HG03175 (cell line): ENCODE measurements around the gene MEIOB.
"Not testable (repeated sequence)": the region's sequence is repeated elsewhere in the genome, so short reads cannot be mapped to it uniquely, and the experiment has no call there.

Experiments
- ATAC-seq: cut with Tn5 transposase; IDR thresholded peaks from one replicate; pipeline ENCODE4 v1.9.1; 2021; ENCODE audit warnings: mild to moderate bottlenecking, moderate library complexity; ENCODE audit not compliant: unreplicated experiment

The MEIOB gene

GRCh38 chr16:1816396-1817275 lies 55.3 kb downstream of the MEIOB start:
- no peak for ATAC-seq

GRCh38 chr16:1815461-1815860 lies 56.5 kb downstream of the MEIOB start:
- no peak for ATAC-seq

- no peak for ATAC-seq
Measured at GRCh38 chr16:1812732-1813163, 59.2 kb downstream of the MEIOB start.

GRCh38 chr16:1810536-1810935 lies 61.4 kb downstream of the MEIOB start:
- no peak for ATAC-seq

- no peak for ATAC-seq
Measured at GRCh38 chr16:1810106-1810505, 61.9 kb downstream of the MEIOB start.

GRCh38 chr16:1809281-1809801 lies 62.6 kb downstream of the MEIOB start:
- no peak for ATAC-seq

- ATAC-seq = no peak
Measured at GRCh38 chr16:1808691-1809090, 63.3 kb downstream of the MEIOB start.

- ATAC-seq = no peak
Measured at GRCh38 chr16:1807626-1808025, 64.3 kb downstream of the MEIOB start.

GRCh38 chr16:1800701-1801100 lies 71.3 kb downstream of the MEIOB start:
- no peak for ATAC-seq

GRCh38 chr16:1799263-1799662 lies 72.7 kb downstream of the MEIOB start:
- ATAC-seq = not testable (repeated sequence)

- ATAC-seq = no peak
Measured at GRCh38 chr16:1794908-1795666, 76.9 kb downstream of the MEIOB start.

- ATAC-seq = no peak
Measured at GRCh38 chr16:1794221-1794871, 77.6 kb downstream of the MEIOB start.

- no peak for ATAC-seq
Measured at GRCh38 chr16:1793578-1794220, 78.3 kb downstream of the MEIOB start, which contains the start of gene IGFALS. Gene IGFALS, minus strand, starts transcription at chr16:1793705. Its CDS starts 53 bp downstream, at chr16:1793652.

GRCh38 chr16:1792836-1793577 lies 79.0 kb downstream of the MEIOB start:
- ATAC-seq = no peak

- no peak for ATAC-seq
Measured at GRCh38 chr16:1791943-1792812, 79.8 kb downstream of the MEIOB start.

- no peak for ATAC-seq
Measured at GRCh38 chr16:1791256-1791942, 80.6 kb downstream of the MEIOB start.

- ATAC-seq = no peak
Measured at GRCh38 chr16:1790611-1791255, 81.2 kb downstream of the MEIOB start.

GRCh38 chr16:1790261-1790610 lies 81.7 kb downstream of the MEIOB start:
- no peak for ATAC-seq
